HG03575 (cell line): ENCODE data around the gene TBX21.

Source experiments
- ATAC-seq: cut with Tn5 transposase; IDR thresholded peaks from one replicate; pipeline ENCODE4 v1.9.1; 2021; ENCODE audit not compliant: unreplicated experiment, insufficient number of reproducible peaks, low FRiP score; ENCODE audit errors: extremely low read depth

TBX21 gene

GRCh38 chr17:47696717-47697642 is 36.1 kb upstream of the TBX21 start:
- ATAC-seq: no peak

- no peak for ATAC-seq
Observed at GRCh38 chr17:47697906-47698711, 34.9 kb upstream of the TBX21 start.

- no peak for ATAC-seq
Observed at GRCh38 chr17:47698749-47699535, 34.1 kb upstream of the TBX21 start.

GRCh38 chr17:47699536-47699840 is 33.5 kb upstream of the TBX21 start:
- no peak for ATAC-seq

- ATAC-seq: no peak
Observed at GRCh38 chr17:47700471-47701449, 32.3 kb upstream of the TBX21 start.

- no peak for ATAC-seq
Observed at GRCh38 chr17:47701608-47702007, 31.4 kb upstream of the TBX21 start.

- no peak for ATAC-seq
Observed at GRCh38 chr17:47702391-47702995, 30.5 kb upstream of the TBX21 start.

- no peak for ATAC-seq
Observed at GRCh38 chr17:47703191-47703591, 29.8 kb upstream of the TBX21 start.

- ATAC-seq: no peak
Observed at GRCh38 chr17:47703671-47704070, 29.4 kb upstream of the TBX21 start.

GRCh38 chr17:47704116-47704515 is 28.9 kb upstream of the TBX21 start:
- no peak for ATAC-seq

- ATAC-seq: no peak
Observed at GRCh38 chr17:47704736-47705135, 28.3 kb upstream of the TBX21 start.

- no peak for ATAC-seq
Observed at GRCh38 chr17:47705536-47706530, 27.2 kb upstream of the TBX21 start.

- no peak for ATAC-seq
Observed at GRCh38 chr17:47707056-47707804, 25.8 kb upstream of the TBX21 start.

GRCh38 chr17:47707884-47708283 is 25.2 kb upstream of the TBX21 start:
- no peak for ATAC-seq

- ATAC-seq: no peak
Observed at GRCh38 chr17:47708312-47708863, 24.6 kb upstream of the TBX21 start.
